KMS-11 (cell line): ENCODE measurements around the gene U2AF2.

ENCODE experiments used
- H2AFZ ChIP-seq: fragments of 200-600 bp; sonication (generic); 2 replicates; pipeline ENCODE4 v1.6.1; 2016; ENCODE audit warnings: antibody characterized with exemption, mixed run types, low read depth
- H3K27ac ChIP-seq: fragments of 200-600 bp; sonication (generic); 2 replicates; pipeline ENCODE4 v1.6.1; 2016; ENCODE audit warnings: mild to moderate bottlenecking, mixed run types
- H3K27me3 ChIP-seq: fragments of 200-600 bp; sonication (generic); 2 replicates; pipeline ENCODE4 v1.6.1; 2017; ENCODE audit warnings: mild to moderate bottlenecking, low read depth, mixed run types, moderate library complexity; ENCODE audit not compliant: insufficient read depth
- H3K36me3 ChIP-seq: fragments of 200-600 bp; sonication (generic); 2 replicates; pipeline ENCODE4 v1.6.1; 2017; ENCODE audit warnings: mild to moderate bottlenecking, mixed run types; ENCODE audit not compliant: insufficient read depth
- H3K4me1 ChIP-seq: fragments of 200-600 bp; sonication (generic); 2 replicates; pipeline ENCODE4 v1.6.1; 2016; ENCODE audit warnings: mild to moderate bottlenecking, low read depth, mixed run types; ENCODE audit not compliant: poor library complexity, severe bottlenecking
- H3K4me2 ChIP-seq: fragments of 200-600 bp; sonication (generic); 2 replicates; pipeline ENCODE4 v1.7.0; 2016; ENCODE audit warnings: mild to moderate bottlenecking, mixed run types
- H3K4me3 ChIP-seq: fragments of 200-600 bp; sonication (generic); IDR thresholded peaks from 2 replicates; pipeline ENCODE4 v1.6.1; 2017; ENCODE audit warnings: low read depth, low read length, mixed read lengths; ENCODE audit not compliant: insufficient read depth
- H3K79me2 ChIP-seq: fragments of 200-600 bp; sonication (generic); 2 replicates; pipeline ENCODE4 v1.6.1; 2016; ENCODE audit warnings: low read depth, mixed run types; ENCODE audit not compliant: insufficient read depth
- H3K9ac ChIP-seq: fragments of 200-600 bp; sonication (generic); 2 replicates; pipeline ENCODE4 v1.6.1; 2016; ENCODE audit warnings: mild to moderate bottlenecking, mixed run types
- H4K20me1 ChIP-seq: fragments of 200-600 bp; sonication (generic); 2 replicates; pipeline ENCODE4 v1.6.1; 2016; ENCODE audit warnings: mild to moderate bottlenecking, mixed run types; ENCODE audit not compliant: insufficient read depth
- CTCF ChIP-seq: fragments of 200-600 bp; sonication (generic); conservative IDR thresholded peaks from 2 replicates; pipeline ENCODE4 v1.6.1; 2017; ENCODE audit warnings: low read depth, mild to moderate bottlenecking, antibody characterized with exemption, low read length, moderate library complexity, mixed read lengths

Gene U2AF2

GRCh38 chr19:55699221-55699620 is 44.4 kb downstream of the U2AF2 start:
- no peak overlapping the region for H3K9ac ChIP-seq
- no peaks in the 10 kb centered on the region for H3K4me1 ChIP-seq
- H3K27me3 ChIP-seq, result no peaks in the 10 kb centered on the region
- H3K79me2 ChIP-seq, result no peaks in the 10 kb centered on the region
- H3K4me2 ChIP-seq, result no peak overlapping the region
- no peak overlapping the region for H3K4me3 ChIP-seq
- no peaks in the 10 kb centered on the region for H4K20me1 ChIP-seq
- no peak overlapping the region for H2AFZ ChIP-seq
- no peaks in the 10 kb centered on the region for H3K36me3 ChIP-seq
- no peak for TF ChIP-seq CTCF
- no peak overlapping the region for H3K27ac ChIP-seq

GRCh38 chr19:55700813-55701212 is 46.0 kb downstream of the U2AF2 start:
- Histone ChIP-seq H4K20me1 (no peaks in the 10 kb centered on the region), H3K27me3 (no peaks in the 10 kb centered on the region), H3K9ac (no peak overlapping the region), H3K4me3 (no peak overlapping the region), H3K27ac (no peak overlapping the region), H3K36me3 (no peaks in the 10 kb centered on the region), H3K4me1 (no peaks in the 10 kb centered on the region), H3K79me2 (no peaks in the 10 kb centered on the region), H3K4me2 (no peak overlapping the region), H2AFZ (no peak overlapping the region)
- no peak for TF ChIP-seq CTCF

- H3K36me3 ChIP-seq, result no peaks in the 10 kb centered on the region
- no peak overlapping the region for H3K4me3 ChIP-seq
- H3K79me2 ChIP-seq, result no peaks in the 10 kb centered on the region
- H3K9ac ChIP-seq, result no peak overlapping the region
- H4K20me1 ChIP-seq, result no peaks in the 10 kb centered on the region
- no peak overlapping the region for H3K27ac ChIP-seq
- H3K4me2 ChIP-seq, result no peak overlapping the region
- H2AFZ ChIP-seq, result no peak overlapping the region
- no peaks in the 10 kb centered on the region for H3K27me3 ChIP-seq
- H3K4me1 ChIP-seq, result no peaks in the 10 kb centered on the region
- TF ChIP-seq CTCF, result no peak
Observed at GRCh38 chr19:55702131-55702627, 47.3 kb downstream of the U2AF2 start.

GRCh38 chr19:55703790-55704215 is 49.0 kb downstream of the U2AF2 start:
- Histone ChIP-seq H3K4me3 (no peak overlapping the region), H3K4me2 (no peak overlapping the region), H3K79me2 (no peaks in the 10 kb centered on the region), H4K20me1 (no peaks in the 10 kb centered on the region), H2AFZ (no peak overlapping the region), H3K36me3 (no peaks in the 10 kb centered on the region), H3K4me1 (no peaks in the 10 kb centered on the region), H3K9ac (no peak overlapping the region), H3K27me3 (no peaks in the 10 kb centered on the region), H3K27ac (no peak overlapping the region)
- TF ChIP-seq CTCF, result peak; percentile 27; the same call in 1 of the 2 replicates
